ENCODE measurements around the gene NFS1.
"Not testable (repeated sequence)": the region's sequence is repeated elsewhere in the genome, so short reads cannot be mapped to it uniquely, and the experiment has no call there.

NFS1 gene

GRCh38 chr20:35695245-35695749 lies 3.9 kb downstream of the NFS1 start:
- H4K20me1 ChIP-seq (ENCODE audit: insufficient read depth, low read length) = no peaks in the 10 kb centered on the region
- peaks cover 15% of the 10 kb centered on the region for H3K36me3 ChIP-seq (replicated peaks; ENCODE audit: low read depth, low read length)
- H3K4me1 ChIP-seq (ENCODE audit: low read length) = peaks cover 13% of the 10 kb centered on the region
- no peak overlapping the region for H3K27ac ChIP-seq (ENCODE audit: low read length)
- no peak overlapping the region for H3K4me3 ChIP-seq (ENCODE audit: low read length)
- H3K9ac ChIP-seq (ENCODE audit: low read length) = no peak overlapping the region
- no peaks in the 10 kb centered on the region for H3K9me3 ChIP-seq (ENCODE audit: insufficient read depth, low read length)
- no peak overlapping the region for H3K4me2 ChIP-seq (ENCODE audit: low read length)
- TF ChIP-seq EZH2phosphoT487 (IDR thresholded peaks at IDR 0.05; ENCODE audit: low read depth) = no peak
- peak; percentile 18; the same call in 1 of the 2 replicates for TF ChIP-seq CTCF (IDR thresholded peaks at IDR 0.05; ENCODE audit: low read depth, low read length)
- H2AFZ ChIP-seq (ENCODE audit: low read depth, low read length) = no peak overlapping the region
- H3K79me2 ChIP-seq (ENCODE audit: low read length) = peaks cover 29% of the 10 kb centered on the region
- H3K27me3 ChIP-seq (ENCODE audit: low read depth, low read length) = no peaks in the 10 kb centered on the region

- Histone ChIP-seq H3K4me3 (ENCODE audit: low read length) (no peak overlapping the region), H3K27me3 (ENCODE audit: low read depth, low read length) (no peaks in the 10 kb centered on the region), H3K4me1 (ENCODE audit: low read length) (no peaks in the 10 kb centered on the region), H3K9ac (ENCODE audit: low read length) (no peak overlapping the region), H3K4me2 (ENCODE audit: low read length) (no peak overlapping the region), H4K20me1 (ENCODE audit: insufficient read depth, low read length) (no peaks in the 10 kb centered on the region), H2AFZ (ENCODE audit: low read depth, low read length) (no peak overlapping the region), H3K79me2 (ENCODE audit: low read length) (no peaks in the 10 kb centered on the region), H3K36me3 (replicated peaks; ENCODE audit: low read depth, low read length) (peaks cover 18% of the 10 kb centered on the region), H3K9me3 (ENCODE audit: insufficient read depth, low read length) (no peaks in the 10 kb centered on the region), H3K27ac (ENCODE audit: low read length) (no peak overlapping the region)
- TF ChIP-seq EZH2phosphoT487 (IDR thresholded peaks at IDR 0.05; ENCODE audit: low read depth) = no peak
These were observed 8.9 kb downstream of the NFS1 start for GRCh38 chr20:35690265-35690664.

- H3K79me2 ChIP-seq (ENCODE audit: low read length); H3K9me3 ChIP-seq (ENCODE audit: insufficient read depth, low read length); H3K4me1 ChIP-seq (ENCODE audit: low read length); H3K4me2 ChIP-seq (ENCODE audit: low read length); H3K27me3 ChIP-seq (ENCODE audit: low read depth, low read length); H4K20me1 ChIP-seq (ENCODE audit: insufficient read depth, low read length); H3K9ac ChIP-seq (ENCODE audit: low read length); H3K27ac ChIP-seq (ENCODE audit: low read length); H3K4me3 ChIP-seq (ENCODE audit: low read length); H2AFZ ChIP-seq (ENCODE audit: low read depth, low read length): not testable (repeated sequence)
- TF ChIP-seq CTCF (IDR thresholded peaks at IDR 0.05; ENCODE audit: low read depth, low read length) = peak; percentile 18
- H3K36me3 ChIP-seq (replicated peaks; ENCODE audit: low read depth, low read length) = peaks cover 14% of the 10 kb centered on the region
These were observed 12.3 kb downstream of the NFS1 start for GRCh38 chr20:35686872-35687271.

- not testable (repeated sequence) for H3K9me3 ChIP-seq (ENCODE audit: insufficient read depth, low read length); H3K4me3 ChIP-seq (ENCODE audit: low read length); H3K79me2 ChIP-seq (ENCODE audit: low read length); H3K9ac ChIP-seq (ENCODE audit: low read length); H3K4me1 ChIP-seq (ENCODE audit: low read length); H3K4me2 ChIP-seq (ENCODE audit: low read length); H2AFZ ChIP-seq (ENCODE audit: low read depth, low read length); H3K27me3 ChIP-seq (ENCODE audit: low read depth, low read length); H3K27ac ChIP-seq (ENCODE audit: low read length); H4K20me1 ChIP-seq (ENCODE audit: insufficient read depth, low read length)
- peaks cover 11% of the 10 kb centered on the region for H3K36me3 ChIP-seq (replicated peaks; ENCODE audit: low read depth, low read length)
These were observed 13.8 kb downstream of the NFS1 start for GRCh38 chr20:35685368-35685767.

- Histone ChIP-seq H3K4me2 (ENCODE audit: low read length) (no peak overlapping the region), H3K4me3 (ENCODE audit: low read length) (no peak overlapping the region), H3K27me3 (ENCODE audit: low read depth, low read length) (no peaks in the 10 kb centered on the region), H3K9me3 (ENCODE audit: insufficient read depth, low read length) (no peaks in the 10 kb centered on the region), H3K9ac (ENCODE audit: low read length) (no peak overlapping the region), H2AFZ (ENCODE audit: low read depth, low read length) (no peak overlapping the region), H3K79me2 (ENCODE audit: low read length) (no peaks in the 10 kb centered on the region), H3K27ac (ENCODE audit: low read length) (no peak overlapping the region), H3K4me1 (ENCODE audit: low read length) (peaks cover 13% of the 10 kb centered on the region), H3K36me3 (replicated peaks; ENCODE audit: low read depth, low read length) (peaks cover 7% of the 10 kb centered on the region), H4K20me1 (ENCODE audit: insufficient read depth, low read length) (no peaks in the 10 kb centered on the region)
- TF ChIP-seq CTCF (IDR thresholded peaks at IDR 0.05; ENCODE audit: low read depth, low read length) = no peak
- TF ChIP-seq EZH2phosphoT487 (IDR thresholded peaks at IDR 0.05; ENCODE audit: low read depth) = no peak
These were observed 17.2 kb downstream of the NFS1 start for GRCh38 chr20:35681960-35682359.
